GM12878 (cell line): Measurements from ENCODE around the gene YBX2.

Experiments
- MYB ChIP-seq: fragments of 150-350 bp; IDR thresholded peaks from 2 replicates; pipeline ENCODE4 v1.6.1; 2014; ENCODE audit warnings: mild to moderate bottlenecking, low read depth, low read length, borderline replicate concordance
- RAD21 ChIP-seq: IDR thresholded peaks from 2 replicates; pipeline ENCODE4 v1.6.1; 2011; ENCODE audit warnings: mild to moderate bottlenecking, low read depth, low read length, moderate library complexity; ENCODE audit not compliant: insufficient read depth
- TBL1XR1 ChIP-seq: IDR thresholded peaks from 2 replicates; pipeline ENCODE4 v1.6.1; 2012; ENCODE audit warnings: low read depth, low read length, improper control_type of control experiment
- TF ChIP-seq, protein P1 (sequence below), 3 experiments: IDR thresholded peaks in 2 of 3; conservative IDR thresholded peaks in 1 of 3; 2 replicates each; pipeline ENCODE4 v1.5.1; 2011; ENCODE audit warnings: low read depth in 3 of 3, low read length in 3 of 3, mild to moderate bottlenecking in 3 of 3, control low read depth in 2 of 3, moderate library complexity in 2 of 3, inconsistent platforms in 1 of 3, mixed read lengths in 1 of 3; ENCODE audit not compliant: control insufficient read depth in 2 of 3, insufficient read depth in 1 of 3; ENCODE audit errors: extremely low read depth in 1 of 3

DNA sequence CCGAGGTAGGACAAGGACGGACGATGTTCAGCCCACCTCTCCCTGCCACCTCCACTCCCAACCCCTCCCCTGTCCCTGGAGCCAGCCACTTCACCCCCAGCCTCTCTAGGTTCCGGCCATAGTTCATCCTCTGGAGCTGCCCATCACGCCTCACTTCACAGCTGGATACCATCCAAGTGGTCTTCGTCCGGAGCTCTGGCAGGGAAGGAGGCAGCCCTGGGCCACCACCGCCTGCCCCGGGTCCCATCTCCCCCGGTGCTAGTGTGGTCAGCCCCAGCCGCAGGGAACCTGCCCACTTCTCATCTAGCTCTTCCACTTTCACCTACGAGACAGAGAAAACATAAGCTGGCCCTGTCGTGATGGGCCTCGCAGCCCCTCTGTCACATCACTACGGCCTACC lies 27.0 kb upstream of the YBX2 start:
- TF ChIP-seq, protein P1, sequence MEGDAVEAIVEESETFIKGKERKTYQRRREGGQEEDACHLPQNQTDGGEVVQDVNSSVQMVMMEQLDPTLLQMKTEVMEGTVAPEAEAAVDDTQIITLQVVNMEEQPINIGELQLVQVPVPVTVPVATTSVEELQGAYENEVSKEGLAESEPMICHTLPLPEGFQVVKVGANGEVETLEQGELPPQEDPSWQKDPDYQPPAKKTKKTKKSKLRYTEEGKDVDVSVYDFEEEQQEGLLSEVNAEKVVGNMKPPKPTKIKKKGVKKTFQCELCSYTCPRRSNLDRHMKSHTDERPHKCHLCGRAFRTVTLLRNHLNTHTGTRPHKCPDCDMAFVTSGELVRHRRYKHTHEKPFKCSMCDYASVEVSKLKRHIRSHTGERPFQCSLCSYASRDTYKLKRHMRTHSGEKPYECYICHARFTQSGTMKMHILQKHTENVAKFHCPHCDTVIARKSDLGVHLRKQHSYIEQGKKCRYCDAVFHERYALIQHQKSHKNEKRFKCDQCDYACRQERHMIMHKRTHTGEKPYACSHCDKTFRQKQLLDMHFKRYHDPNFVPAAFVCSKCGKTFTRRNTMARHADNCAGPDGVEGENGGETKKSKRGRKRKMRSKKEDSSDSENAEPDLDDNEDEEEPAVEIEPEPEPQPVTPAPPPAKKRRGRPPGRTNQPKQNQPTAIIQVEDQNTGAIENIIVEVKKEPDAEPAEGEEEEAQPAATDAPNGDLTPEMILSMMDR (IDR thresholded peaks at IDR 0.05 in 2 of 3, conservative IDR thresholded peaks at IDR 0.05 in 1 of 3; ENCODE audit: control insufficient read depth in 2 of 3, extremely low read depth in 1 of 3, insufficient read depth in 1 of 3, low read depth in 3 of 3, low read length in 3 of 3), result no peak
- TF ChIP-seq RAD21 (no peak), MYB (no peak), TBL1XR1 (no peak)
